SU-DHL-6 (cell line): ENCODE results near the gene ZNF117.

Experiments
- CTCF ChIP-seq: fragments of 200-600 bp; sonication (generic); IDR thresholded peaks from one replicate; pipeline ENCODE4 v1.5.1; 2017; ENCODE audit warnings: antibody characterized with exemption, mild to moderate bottlenecking, low read length, moderate library complexity; ENCODE audit not compliant: insufficient read depth, poor library complexity, severe bottlenecking
- EZH2phosphoT487 ChIP-seq: fragments of 200-600 bp; sonication (generic), shearing (Covaris generic); conservative IDR thresholded peaks from 2 replicates; pipeline ENCODE4 v1.6.1; 2018; ENCODE audit warnings: mild to moderate bottlenecking, antibody characterized with exemption, low read length, moderate library complexity, mixed read lengths

- TF ChIP-seq CTCF (no peak), EZH2phosphoT487 (no peak)
Observed at GRCh38 chr7:65002972-65003585, 12.2 kb upstream of the ZNF117 start.
